HFFc6 (cell line): ENCODE measurements around the gene ACSL1. TPM values are rescaled to one million over a fixed set of nuclear protein-coding genes. Genes with fewer than 3 reads are reported as not detected.
"Not testable (repeated sequence)": the region's sequence is repeated elsewhere in the genome, so short reads cannot be mapped to it uniquely, and the experiment has no call there.

Source experiments
- DNase-seq: peaks from one replicate; pipeline ENCODE4 v3.0.0-alpha.2; 2018
- H3K27ac Mint-ChIP-seq: 2 replicates; pipeline ENCODE4 v1.8.0; 2020; ENCODE audit warnings: mild to moderate bottlenecking, mixed read lengths
- H3K27me3 Mint-ChIP-seq: 2 replicates; pipeline ENCODE4 v1.8.0; 2021; ENCODE audit warnings: mild to moderate bottlenecking, moderate library complexity, mixed read lengths; ENCODE audit not compliant: insufficient read depth
- H3K36me3 Mint-ChIP-seq: 2 replicates; pipeline ENCODE4 v1.8.0; 2021; ENCODE audit warnings: low read depth, mixed read lengths
- H3K4me1 Mint-ChIP-seq: 2 replicates; pipeline ENCODE4 v1.8.0; 2020; ENCODE audit warnings: low read depth, mixed read lengths
- H3K4me3 Mint-ChIP-seq: 2 replicates; pipeline ENCODE4 v1.8.0; 2020; ENCODE audit warnings: mild to moderate bottlenecking, moderate library complexity, mixed read lengths
- H3K9me3 Mint-ChIP-seq: 2 replicates; pipeline ENCODE4 v1.8.0; 2020; ENCODE audit warnings: mild to moderate bottlenecking, mixed read lengths
- CTCF ChIP-seq: fragments of 200-600 bp; sonication (generic); IDR thresholded peaks from 2 replicates; pipeline ENCODE4 v1.5.0; 2021; ENCODE audit warnings: antibody characterized with exemption, mild to moderate bottlenecking
- total RNA-seq, 6 experiments: library from RNA; stranded (reverse); fragmentation: NEBNext Ultra II Directional; extraction: Animal tissue kit (Norgen Biotek cat#: 25700); gene quantifications; 2 replicates in 1 of 6; 3 replicates in 5 of 6; pipeline ENCODE4 v1.2.3, GENCODE V29; 2021

ACSL1 gene
- total RNA-seq, 6 experiments from 2014 or later, result 21.7 to 24.0 (median 22.9) TPM

DNA sequence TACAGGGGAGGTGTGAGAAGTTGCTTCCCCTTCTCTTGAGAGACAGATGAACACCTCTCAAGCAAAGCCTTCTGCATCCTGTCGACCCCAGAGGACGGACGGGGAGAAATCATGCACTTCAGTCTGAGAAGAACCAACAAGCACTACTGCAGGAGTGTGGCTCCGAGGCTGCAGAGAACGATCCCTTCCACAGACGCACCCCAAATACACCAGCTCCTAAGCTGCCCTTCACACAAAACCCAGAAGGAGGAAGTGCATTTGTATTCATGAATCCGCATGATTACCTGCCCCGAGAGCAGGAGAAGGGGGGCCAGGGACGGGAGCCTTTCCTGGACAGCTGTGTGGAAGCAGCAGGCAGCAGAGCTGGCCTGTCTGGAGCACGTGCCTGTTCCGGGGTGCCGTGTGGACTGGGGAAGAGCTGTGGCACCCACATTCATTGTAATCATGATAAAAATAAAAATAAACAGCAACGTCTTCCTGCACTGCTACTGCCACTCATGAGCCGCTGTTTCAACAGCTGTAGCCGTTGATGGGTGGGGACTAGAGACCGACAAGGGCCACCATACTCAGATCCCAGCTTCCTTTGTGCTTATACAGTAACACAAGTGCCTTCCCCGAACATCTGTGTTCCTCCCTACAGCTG is 42.9 kb downstream of the ACSL1 start:
- H3K27ac Mint-ChIP-seq, result no peak overlapping the region

DNA sequence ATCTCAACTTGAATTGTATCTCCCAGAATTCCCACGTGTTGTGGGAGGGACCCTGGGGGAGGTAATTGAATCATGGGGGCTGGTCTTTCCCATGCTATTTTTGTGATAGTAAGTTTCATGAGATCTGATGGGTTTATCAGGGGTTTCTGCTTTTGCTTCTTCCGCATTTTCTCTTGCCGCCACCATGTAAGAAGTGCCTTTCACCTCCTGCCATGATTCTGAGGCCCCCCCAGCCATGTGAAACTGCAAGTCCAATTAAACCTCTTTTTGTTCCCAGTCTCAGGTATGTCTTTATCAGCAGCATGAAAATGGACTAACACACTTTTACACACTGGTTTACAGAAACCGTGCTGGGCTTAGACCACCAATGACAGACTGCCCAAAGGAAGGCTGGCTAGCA is 46.6 kb downstream of the ACSL1 start:
- H3K4me3 Mint-ChIP-seq, H3K27me3 Mint-ChIP-seq, H3K4me1 Mint-ChIP-seq, DNase-seq, H3K27ac Mint-ChIP-seq, H3K36me3 Mint-ChIP-seq, H3K9me3 Mint-ChIP-seq: not testable (repeated sequence)

More for the DNA sequence above, 42.9 kb downstream of the ACSL1 start:
- peaks cover 2% of the 10 kb centered on the region; the same call in 1 of the 2 replicates for H3K27me3 Mint-ChIP-seq
- no peak overlapping the region for H3K4me3 Mint-ChIP-seq
- no peaks in the 10 kb centered on the region for H3K4me1 Mint-ChIP-seq
- no peaks in the 10 kb centered on the region for H3K9me3 Mint-ChIP-seq
- DNase-seq, result no peak
- no peak for TF ChIP-seq CTCF
- H3K36me3 Mint-ChIP-seq, result peaks cover 12% of the 10 kb centered on the region

DNA sequence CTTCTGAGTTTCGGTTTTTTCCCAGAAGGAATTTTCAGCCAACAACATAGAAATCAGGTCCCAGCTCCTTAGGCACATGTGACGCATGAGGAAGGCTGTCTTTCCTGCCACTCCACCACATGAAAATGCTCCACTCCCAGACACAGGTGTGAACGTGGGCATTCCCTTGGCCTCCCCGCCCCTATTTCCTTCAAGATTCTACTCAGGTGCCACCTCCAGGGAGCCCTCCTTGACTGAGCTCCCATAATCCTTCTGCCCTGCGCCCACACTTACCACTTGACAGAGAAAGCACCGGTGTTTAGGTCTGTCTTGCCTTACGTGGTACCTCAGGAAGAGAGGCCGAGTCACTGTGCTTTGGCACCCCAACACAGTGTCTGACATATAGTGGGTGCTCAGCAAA is 47.4 kb downstream of the ACSL1 start:
- Mint-ChIP-seq H3K4me1 (no peaks in the 10 kb centered on the region), H3K4me3 (no peak overlapping the region), H3K27me3 (peaks cover 4% of the 10 kb centered on the region), H3K36me3 (peaks cover 6% of the 10 kb centered on the region), H3K9me3 (no peaks in the 10 kb centered on the region), H3K27ac (no peak overlapping the region)
- no peak for DNase-seq
- no peak for TF ChIP-seq CTCF

DNA sequence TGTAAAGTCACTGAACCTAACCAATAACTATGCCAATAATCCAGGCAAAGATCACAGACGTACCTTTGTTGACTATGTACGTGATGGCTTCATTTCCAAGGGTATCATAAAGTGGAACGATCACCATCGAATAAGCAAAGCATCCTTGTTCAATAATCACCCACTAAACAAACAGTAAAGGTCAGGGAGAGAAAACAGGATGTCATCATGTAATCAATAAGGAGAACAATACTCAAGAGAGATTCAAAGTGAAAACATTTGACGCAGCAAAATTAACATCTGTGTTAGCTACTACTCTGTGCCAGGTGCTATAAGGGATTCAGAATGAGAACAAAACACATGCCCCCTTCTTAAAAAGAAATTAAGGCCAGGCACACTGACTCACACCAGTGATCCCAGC is 48.9 kb downstream of the ACSL1 start:
- peaks cover 6% of the 10 kb centered on the region for H3K36me3 Mint-ChIP-seq
- no peak for TF ChIP-seq CTCF

GRCh38 chr4:184775854-184776555 is 49.8 kb downstream of the ACSL1 start:
- no peaks in the 10 kb centered on the region for H3K9me3 Mint-ChIP-seq
- peaks cover 4% of the 10 kb centered on the region for H3K27me3 Mint-ChIP-seq
- TF ChIP-seq CTCF, result no peak
- H3K36me3 Mint-ChIP-seq, result peaks cover 6% of the 10 kb centered on the region
- H3K4me3 Mint-ChIP-seq, result no peak overlapping the region
- DNase-seq, result no peak
- H3K4me1 Mint-ChIP-seq, result no peaks in the 10 kb centered on the region
- no peak overlapping the region for H3K27ac Mint-ChIP-seq

More for the DNA sequence above, 48.9 kb downstream of the ACSL1 start:
- DNase-seq, result no peak
- Mint-ChIP-seq H3K27me3 (peaks cover 4% of the 10 kb centered on the region), H3K27ac (no peak overlapping the region), H3K4me3 (no peak overlapping the region), H3K9me3 (no peaks in the 10 kb centered on the region), H3K4me1 (no peaks in the 10 kb centered on the region)

- Mint-ChIP-seq H3K4me3 (no peak overlapping the region), H3K27ac (no peak overlapping the region), H3K36me3 (peaks cover 3% of the 10 kb centered on the region), H3K9me3 (no peaks in the 10 kb centered on the region), H3K27me3 (peaks cover 2% of the 10 kb centered on the region), H3K4me1 (no peaks in the 10 kb centered on the region)
- TF ChIP-seq CTCF, result no peak
- no peak for DNase-seq
Observed at GRCh38 chr4:184774152-184774551, 51.6 kb downstream of the ACSL1 start.
